ENCODE measurements around the gene SIRT5.

DNA sequence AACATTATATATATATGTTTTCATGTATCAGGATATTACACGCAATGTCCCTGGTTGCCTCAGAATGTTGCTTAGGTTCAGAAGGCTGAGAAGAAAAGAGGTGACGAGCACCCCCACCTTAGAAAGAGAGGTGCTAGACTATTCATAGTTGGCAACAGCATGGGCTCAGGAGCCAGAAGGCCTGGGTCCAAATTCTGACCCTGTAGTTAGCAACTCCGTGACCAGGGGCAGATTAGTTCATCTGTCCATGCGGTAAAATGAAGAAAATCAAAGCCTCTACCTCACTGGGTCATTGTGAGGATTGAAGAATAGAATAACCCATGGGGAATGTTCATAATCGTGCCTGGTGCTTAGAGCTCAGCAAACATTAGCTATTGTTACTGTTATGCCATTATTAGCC is 5.4 kb upstream of the SIRT5 start:
- no peak for TF ChIP-seq ZNF274 (IDR thresholded peaks at IDR 0.05; ENCODE audit: low read depth, low read length)
- TF ChIP-seq YY1 (IDR thresholded peaks at IDR 0.05; ENCODE audit: insufficient read depth, insufficient read length): no peak
